Fibroblast of pulmonary artery (primary cell): ENCODE data around the gene PTPRM.

Source experiments
- DNase-seq: peaks from one replicate; pipeline ENCODE4 v3.0.0-alpha.2; 2010; ENCODE audit warnings: low read depth
- H3K4me3 ChIP-seq: replicated peaks from 2 replicates; pipeline ENCODE4 v1.5.1; 2011; ENCODE audit warnings: low read depth, mild to moderate bottlenecking, control low read depth, low read length, moderate library complexity
- CTCF ChIP-seq: IDR thresholded peaks from 2 replicates; pipeline ENCODE4 v1.5.1; 2011; ENCODE audit warnings: mild to moderate bottlenecking, control low read depth, low read length, inconsistent platforms; ENCODE audit errors: missing control alignments

Gene PTPRM

GRCh38 chr18:7604361-7604760 lies 37.2 kb downstream of the PTPRM start:
- no peak overlapping the region for H3K4me3 ChIP-seq
- DNase-seq: no peak
- TF ChIP-seq CTCF: no peak

GRCh38 chr18:7605705-7606104 lies 38.6 kb downstream of the PTPRM start:
- TF ChIP-seq CTCF: no peak
- H3K4me3 ChIP-seq: no peak overlapping the region

GRCh38 chr18:7607540-7608173 lies 40.5 kb downstream of the PTPRM start:
- no peak for DNase-seq
- H3K4me3 ChIP-seq: no peak overlapping the region
- TF ChIP-seq CTCF: no peak

More at GRCh38 chr18:7605705-7606104, 38.6 kb downstream of the PTPRM start:
- DNase-seq: no peak

- no peak overlapping the region for H3K4me3 ChIP-seq
- TF ChIP-seq CTCF: no peak
- peak; percentile 16 for DNase-seq
Measured at GRCh38 chr18:7608174-7608550, 41.0 kb downstream of the PTPRM start.

- TF ChIP-seq CTCF: no peak
- DNase-seq: no peak
- H3K4me3 ChIP-seq: no peak overlapping the region
Measured at GRCh38 chr18:7608781-7609201, 41.7 kb downstream of the PTPRM start.

GRCh38 chr18:7609617-7610016 lies 42.5 kb downstream of the PTPRM start:
- H3K4me3 ChIP-seq: no peak overlapping the region
- no peak for DNase-seq
- TF ChIP-seq CTCF: no peak

- TF ChIP-seq CTCF: no peak
- no peak overlapping the region for H3K4me3 ChIP-seq
- no peak for DNase-seq
Measured at GRCh38 chr18:7614042-7614441, 46.9 kb downstream of the PTPRM start.
